PC-3 (cell line): ENCODE results near the gene KRT6C.

ENCODE experiments used
- EZH2 ChIP-seq: fragments of 300-600 bp; sonication (generic); IDR thresholded peaks from one replicate; pipeline ENCODE4 v1.6.1; 2017; ENCODE audit warnings: antibody characterized with exemption, mild to moderate bottlenecking, low read length; ENCODE audit not compliant: unreplicated experiment
- TF ChIP-seq, protein P1 (sequence below): fragments of 300-600 bp; sonication (generic); conservative IDR thresholded peaks from 2 replicates; pipeline ENCODE4 v1.5.1; 2017; ENCODE audit warnings: antibody characterized with exemption, low read depth, mild to moderate bottlenecking, low read length

DNA sequence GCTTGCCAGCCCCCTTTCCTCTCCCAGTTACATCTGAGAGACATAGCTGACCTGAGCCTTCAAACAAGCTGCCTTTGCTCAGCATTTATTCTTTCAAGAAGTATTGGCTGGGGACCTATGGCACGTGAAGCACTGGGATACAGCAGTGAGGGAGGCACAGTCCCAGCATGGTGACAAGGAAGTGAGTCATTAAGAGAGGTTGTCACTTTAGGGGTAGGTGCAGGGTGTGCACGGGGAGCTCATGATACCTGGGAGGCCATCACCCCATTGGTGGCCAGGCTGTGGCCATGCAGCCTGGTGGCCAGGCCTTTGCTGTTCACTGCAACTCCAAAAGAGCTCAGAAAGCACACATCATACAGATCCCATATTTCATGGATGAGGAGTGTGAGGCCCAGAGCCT is 33.8 kb downstream of the KRT6C start:
- no peak for TF ChIP-seq EZH2
- TF ChIP-seq, protein P1, sequence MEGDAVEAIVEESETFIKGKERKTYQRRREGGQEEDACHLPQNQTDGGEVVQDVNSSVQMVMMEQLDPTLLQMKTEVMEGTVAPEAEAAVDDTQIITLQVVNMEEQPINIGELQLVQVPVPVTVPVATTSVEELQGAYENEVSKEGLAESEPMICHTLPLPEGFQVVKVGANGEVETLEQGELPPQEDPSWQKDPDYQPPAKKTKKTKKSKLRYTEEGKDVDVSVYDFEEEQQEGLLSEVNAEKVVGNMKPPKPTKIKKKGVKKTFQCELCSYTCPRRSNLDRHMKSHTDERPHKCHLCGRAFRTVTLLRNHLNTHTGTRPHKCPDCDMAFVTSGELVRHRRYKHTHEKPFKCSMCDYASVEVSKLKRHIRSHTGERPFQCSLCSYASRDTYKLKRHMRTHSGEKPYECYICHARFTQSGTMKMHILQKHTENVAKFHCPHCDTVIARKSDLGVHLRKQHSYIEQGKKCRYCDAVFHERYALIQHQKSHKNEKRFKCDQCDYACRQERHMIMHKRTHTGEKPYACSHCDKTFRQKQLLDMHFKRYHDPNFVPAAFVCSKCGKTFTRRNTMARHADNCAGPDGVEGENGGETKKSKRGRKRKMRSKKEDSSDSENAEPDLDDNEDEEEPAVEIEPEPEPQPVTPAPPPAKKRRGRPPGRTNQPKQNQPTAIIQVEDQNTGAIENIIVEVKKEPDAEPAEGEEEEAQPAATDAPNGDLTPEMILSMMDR, result no peak
